GM12873 (cell line): ENCODE results near the gene DNPH1.

ENCODE experiments used
- TF ChIP-seq, protein P1 (sequence below): IDR thresholded peaks from 2 replicates; pipeline ENCODE4 v1.5.1; 2012; ENCODE audit warnings: low read depth, mild to moderate bottlenecking, moderate library complexity, low read length, control low read depth; ENCODE audit not compliant: insufficient read depth; ENCODE audit errors: missing control alignments

Gene DNPH1

DNA sequence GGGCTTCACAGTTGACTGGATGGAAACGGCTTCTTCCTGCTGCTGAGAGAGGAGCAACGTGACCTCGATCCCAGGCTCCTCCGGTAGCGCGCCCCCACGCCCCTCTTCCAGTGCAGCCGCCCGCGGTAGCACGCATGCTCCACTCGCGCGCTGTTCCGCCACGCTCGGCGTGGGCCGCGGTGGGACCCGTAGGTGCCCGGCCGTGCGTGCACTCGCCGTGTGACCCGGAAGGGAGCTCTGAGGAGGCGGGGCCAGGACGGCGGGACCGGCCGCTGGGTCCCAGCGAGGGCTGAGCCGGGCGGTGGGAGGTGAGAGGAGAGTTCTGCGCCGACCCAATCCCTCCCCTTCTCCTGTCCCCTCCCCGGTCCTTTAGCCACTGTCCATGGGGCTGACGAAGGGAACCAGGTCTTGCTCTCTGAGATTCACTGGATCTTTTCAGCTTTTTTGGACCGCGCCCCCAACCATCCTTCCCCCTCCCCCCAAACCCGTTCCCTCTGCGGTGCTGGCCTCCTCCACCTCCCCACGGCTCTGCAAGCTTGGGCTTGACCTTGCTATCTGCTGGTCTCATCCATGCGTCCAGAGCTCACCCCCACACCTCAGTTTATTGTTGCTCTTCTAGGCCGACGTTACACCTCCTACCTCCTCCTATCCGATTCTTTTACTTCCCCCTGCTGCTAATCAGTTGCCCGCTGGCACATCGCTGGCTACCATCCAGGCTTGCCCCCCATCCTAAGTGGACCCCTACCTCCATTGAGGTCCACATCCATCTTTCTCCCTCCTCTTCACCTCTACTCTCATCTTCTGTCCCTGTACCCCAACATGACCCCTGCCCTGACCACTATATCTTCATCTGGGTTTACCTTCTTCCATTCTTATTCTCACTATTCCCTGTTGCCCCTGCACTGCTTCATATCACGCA lies 47.1 kb downstream of the DNPH1 start, which contains the start of gene CUL9:
TSS of gene CUL9 (plus strand) at position 255 of the 919 bp plus-strand sequence. CDS start 2,115 bp downstream, outside the sequence.
- TF ChIP-seq, protein P1, sequence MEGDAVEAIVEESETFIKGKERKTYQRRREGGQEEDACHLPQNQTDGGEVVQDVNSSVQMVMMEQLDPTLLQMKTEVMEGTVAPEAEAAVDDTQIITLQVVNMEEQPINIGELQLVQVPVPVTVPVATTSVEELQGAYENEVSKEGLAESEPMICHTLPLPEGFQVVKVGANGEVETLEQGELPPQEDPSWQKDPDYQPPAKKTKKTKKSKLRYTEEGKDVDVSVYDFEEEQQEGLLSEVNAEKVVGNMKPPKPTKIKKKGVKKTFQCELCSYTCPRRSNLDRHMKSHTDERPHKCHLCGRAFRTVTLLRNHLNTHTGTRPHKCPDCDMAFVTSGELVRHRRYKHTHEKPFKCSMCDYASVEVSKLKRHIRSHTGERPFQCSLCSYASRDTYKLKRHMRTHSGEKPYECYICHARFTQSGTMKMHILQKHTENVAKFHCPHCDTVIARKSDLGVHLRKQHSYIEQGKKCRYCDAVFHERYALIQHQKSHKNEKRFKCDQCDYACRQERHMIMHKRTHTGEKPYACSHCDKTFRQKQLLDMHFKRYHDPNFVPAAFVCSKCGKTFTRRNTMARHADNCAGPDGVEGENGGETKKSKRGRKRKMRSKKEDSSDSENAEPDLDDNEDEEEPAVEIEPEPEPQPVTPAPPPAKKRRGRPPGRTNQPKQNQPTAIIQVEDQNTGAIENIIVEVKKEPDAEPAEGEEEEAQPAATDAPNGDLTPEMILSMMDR, result no peak

DNA sequence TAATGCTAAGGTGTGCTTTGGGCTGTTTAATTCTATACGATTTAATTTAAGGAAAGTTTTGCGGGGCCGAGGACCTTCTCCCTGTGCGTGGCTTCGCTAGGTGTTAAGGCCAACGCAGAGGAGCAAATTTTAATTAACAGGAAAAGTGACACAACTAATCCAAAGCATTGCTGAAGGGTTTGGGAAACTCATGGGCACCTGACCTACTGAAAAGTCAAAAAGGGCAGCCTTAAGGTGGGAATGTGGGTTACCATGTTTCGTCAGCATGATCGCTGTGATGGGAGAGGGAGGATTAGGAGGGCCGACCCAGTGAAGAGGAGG lies 47.7 kb downstream of the DNPH1 start:
- TF ChIP-seq, protein P1, result no peak

DNA sequence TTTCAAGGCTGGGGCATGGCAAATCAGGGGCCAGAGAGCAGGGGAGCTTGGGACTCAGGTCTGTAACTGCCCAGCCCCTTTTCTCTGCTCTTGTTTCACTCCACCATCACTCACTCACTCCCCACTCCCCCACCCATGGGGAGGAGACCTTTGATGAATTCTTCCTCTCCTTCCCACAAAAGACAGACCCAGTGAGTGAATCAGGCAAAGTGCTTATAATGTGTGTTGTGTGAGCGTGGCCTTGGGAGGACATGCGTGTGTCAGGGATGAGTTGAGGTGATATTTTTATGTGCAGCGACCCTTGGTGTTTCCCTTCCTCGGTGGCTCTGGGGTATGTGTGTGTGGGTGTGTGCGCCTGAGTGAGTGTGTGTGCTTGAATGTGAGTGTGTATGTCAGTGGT lies 48.3 kb downstream of the DNPH1 start:
- TF ChIP-seq, protein P1, result no peak

DNA sequence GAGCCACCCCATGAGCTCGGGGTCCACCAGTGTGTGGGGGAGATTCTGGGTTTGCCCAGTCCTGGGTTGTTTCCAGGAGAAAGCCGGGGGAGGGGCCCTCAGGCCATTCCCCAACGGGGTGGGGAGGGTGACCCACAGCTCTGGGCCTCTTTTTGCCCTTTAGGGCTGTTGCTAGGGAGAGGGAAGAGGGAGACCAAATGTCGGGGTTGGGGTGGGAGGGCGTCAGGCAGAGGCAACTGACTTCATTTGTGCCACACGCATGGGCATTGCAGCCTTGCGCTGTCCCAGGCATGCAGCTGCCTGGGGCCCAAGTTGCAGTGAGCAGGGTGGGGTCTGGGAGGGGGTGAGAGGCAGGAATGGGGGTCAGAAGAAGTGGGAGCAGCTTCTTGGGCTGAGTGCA lies 49.2 kb downstream of the DNPH1 start:
- TF ChIP-seq, protein P1, result no peak

DNA sequence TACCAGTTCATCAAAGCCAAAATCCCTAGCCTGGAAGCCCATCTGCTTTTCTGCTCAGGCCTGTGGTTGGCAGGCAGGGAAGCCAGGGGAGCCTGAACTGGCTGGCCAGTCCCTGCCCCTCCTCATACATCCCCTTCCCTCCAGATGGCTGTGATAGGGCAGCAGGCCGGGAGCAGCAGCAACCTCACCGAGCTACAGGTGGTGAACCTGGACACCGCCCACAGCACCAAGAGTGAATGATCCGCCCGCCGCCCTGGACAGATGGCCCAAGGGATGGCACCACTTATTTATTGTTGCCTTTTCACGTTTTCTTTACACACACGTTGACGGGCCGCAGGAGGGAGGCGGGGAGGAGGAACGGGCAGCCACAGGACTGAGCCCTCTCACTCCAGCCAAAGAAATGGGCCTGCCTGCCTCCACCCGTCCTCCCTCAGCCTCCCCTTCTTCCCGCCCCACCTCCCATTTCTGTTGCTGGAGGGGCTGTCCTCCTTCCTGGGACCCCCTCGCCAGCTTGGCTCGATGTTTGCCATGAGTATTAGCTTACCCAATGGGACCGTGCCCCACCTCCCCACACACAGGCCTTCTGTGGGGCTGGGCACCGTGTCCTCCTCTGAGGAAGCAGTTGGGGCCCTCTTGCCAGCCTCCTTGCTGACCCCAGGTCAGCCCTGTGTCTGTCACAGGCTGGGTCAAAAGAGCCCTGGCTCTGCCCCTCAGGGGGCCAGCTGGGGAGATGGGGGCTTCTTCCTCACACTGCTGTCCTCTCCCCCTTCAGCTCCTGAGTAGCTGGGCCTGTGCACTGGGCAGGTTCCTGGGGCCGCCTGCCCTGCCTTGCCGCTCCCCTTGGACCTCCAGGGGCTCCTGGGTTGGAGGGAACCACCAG lies 50.1 kb downstream of the DNPH1 start:
- TF ChIP-seq, protein P1, result no peak

DNA sequence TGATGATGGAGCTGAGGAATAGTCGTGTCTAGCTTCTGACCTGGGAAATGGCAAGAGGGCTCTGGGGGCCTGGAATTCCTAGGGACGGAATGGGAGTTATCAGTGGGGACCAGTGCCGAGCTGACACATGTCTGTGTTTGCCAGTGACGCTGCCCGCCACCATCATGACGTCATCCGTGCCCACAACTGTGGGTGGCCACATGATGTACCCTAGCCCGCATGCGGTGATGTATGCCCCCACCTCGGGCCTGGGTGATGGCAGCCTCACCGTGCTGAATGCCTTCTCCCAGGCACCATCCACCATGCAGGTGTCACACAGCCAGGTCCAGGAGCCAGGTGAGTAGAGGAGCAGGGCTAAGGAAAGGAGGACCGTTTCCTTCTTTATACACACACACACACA lies 51.1 kb downstream of the DNPH1 start:
- TF ChIP-seq, protein P1, result no peak

DNA sequence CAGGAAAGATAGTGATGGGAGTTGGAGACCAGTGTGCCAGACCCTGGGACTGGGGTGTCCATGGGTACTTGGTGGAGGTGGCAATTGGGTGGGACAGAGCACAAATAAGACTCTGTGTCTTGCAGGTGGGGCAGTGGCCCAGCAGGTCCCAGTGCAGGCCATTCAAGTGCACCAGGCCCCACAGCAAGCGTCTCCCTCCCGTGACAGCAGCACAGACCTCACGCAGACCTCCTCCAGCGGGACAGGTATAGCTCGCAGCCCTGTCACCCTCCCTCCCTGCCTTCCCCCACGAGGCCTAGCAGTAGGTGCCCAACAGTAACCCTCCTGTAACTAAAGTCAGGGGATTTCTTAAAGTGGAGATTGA lies 52.9 kb downstream of the DNPH1 start:
- TF ChIP-seq, protein P1, result no peak
